Skeletal muscle tissue (tissue), 4 donors: ENCODE results near the gene RERE. TPM values are rescaled to one million over a fixed set of nuclear protein-coding genes. Genes with fewer than 3 reads are reported as not detected.
"Not testable (repeated sequence)": the region's sequence is repeated elsewhere in the genome, so short reads cannot be mapped to it uniquely, and the experiment has no call there.

Experiments used
- H3K27ac ChIP-seq: one replicate; pipeline ENCODE4 v1.7.0; 2013; ENCODE audit warnings: mild to moderate bottlenecking, low read depth, low read length, inconsistent platforms
- H3K27me3 ChIP-seq, 3 donors: one replicate each; pipeline ENCODE4 v1.7.0; 2013; ENCODE audit warnings: low read length in 3 of 3; ENCODE audit not compliant: control insufficient read depth in 3 of 3, insufficient read depth in 3 of 3
- H3K36me3 ChIP-seq, 3 donors: one replicate each; pipeline ENCODE4 v1.7.0; 2013; ENCODE audit warnings: low read length in 3 of 3; ENCODE audit not compliant: control insufficient read depth in 3 of 3, insufficient read depth in 3 of 3
- H3K4me1 ChIP-seq, 3 donors: one replicate each; pipeline ENCODE4 v1.7.0; 2013; ENCODE audit warnings: low read length in 3 of 3, mild to moderate bottlenecking in 3 of 3; ENCODE audit not compliant: control insufficient read depth in 3 of 3, insufficient read depth in 3 of 3
- H3K4me3 ChIP-seq, 3 donors: one replicate each; pipeline ENCODE4 v1.7.0; 2013; ENCODE audit warnings: low read length in 3 of 3
- H3K9ac ChIP-seq, 3 donors: one replicate each; pipeline ENCODE4 v1.7.0; 2013; ENCODE audit warnings: low read length in 3 of 3, mild to moderate bottlenecking in 3 of 3, moderate library complexity in 2 of 3, low read depth in 1 of 3
- H3K9me3 ChIP-seq, 3 donors: one replicate each; pipeline ENCODE4 v1.7.0; 2013; ENCODE audit warnings: low read length in 3 of 3; ENCODE audit not compliant: control insufficient read depth in 3 of 3
- total RNA-seq: library from RNA; depleted of rRNA; stranded (reverse); fragments of >200 nt; gene quantifications from one replicate; pipeline ENCODE4 v1.2.3, GENCODE V29; 2014
- donor health status: Osteomylitis.

The RERE gene
- total RNA-seq, 1 donor from 2014 or later = 212 TPM

DNA sequence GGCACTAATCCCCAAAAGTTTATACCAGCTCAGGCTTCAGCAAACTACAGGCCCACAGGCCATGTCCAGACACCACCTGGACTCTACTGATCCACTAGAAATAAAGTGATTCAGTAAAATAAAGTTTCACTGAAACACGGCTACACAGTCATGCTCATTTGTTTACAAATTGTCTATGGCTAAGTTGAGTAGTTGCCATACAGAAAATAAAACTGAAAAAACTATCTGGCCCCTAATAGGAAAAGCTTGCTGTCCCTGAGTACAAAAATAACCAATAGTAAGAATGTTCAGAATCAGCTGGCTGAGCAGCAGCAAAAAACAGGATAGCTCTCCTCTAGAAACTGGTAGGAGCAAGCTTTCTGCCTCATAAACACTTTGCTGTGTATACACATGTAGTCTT is 221.5 kb downstream of the RERE start:
- H3K27ac ChIP-seq = no peak overlapping the region
- H3K27me3 ChIP-seq = no peaks in the 10 kb centered on the region
- no peak overlapping the region for H3K4me3 ChIP-seq
- H3K9me3 ChIP-seq = no peaks in the 10 kb centered on the region
- no peaks in the 10 kb centered on the region for H3K36me3 ChIP-seq
- H3K9ac ChIP-seq = no peak overlapping the region
- peaks cover 19 to 21% (median 21%) of the 10 kb centered on the region in 3 donors for H3K4me1 ChIP-seq

DNA sequence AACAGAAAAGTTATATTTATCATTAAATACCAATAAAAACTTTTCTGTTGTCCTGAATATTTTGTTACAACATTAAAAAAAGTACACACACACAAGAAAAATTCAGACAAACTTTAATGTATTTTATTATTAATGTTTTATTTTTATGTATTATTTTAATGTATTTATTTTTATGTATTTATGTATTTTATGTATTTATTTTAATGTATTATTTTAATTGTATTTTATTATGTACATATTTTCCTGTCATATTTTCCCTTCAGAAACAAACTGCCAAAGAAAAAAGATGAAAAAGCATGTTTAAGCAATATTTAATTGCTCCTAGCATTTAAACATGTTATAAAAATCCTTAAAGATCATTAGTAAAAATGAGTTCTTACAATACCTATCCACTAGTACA is 222.1 kb downstream of the RERE start:
- peaks cover 21 to 24% (median 23%) of the 10 kb centered on the region in 3 donors for H3K4me1 ChIP-seq
- H3K27ac ChIP-seq = no peak overlapping the region

DNA sequence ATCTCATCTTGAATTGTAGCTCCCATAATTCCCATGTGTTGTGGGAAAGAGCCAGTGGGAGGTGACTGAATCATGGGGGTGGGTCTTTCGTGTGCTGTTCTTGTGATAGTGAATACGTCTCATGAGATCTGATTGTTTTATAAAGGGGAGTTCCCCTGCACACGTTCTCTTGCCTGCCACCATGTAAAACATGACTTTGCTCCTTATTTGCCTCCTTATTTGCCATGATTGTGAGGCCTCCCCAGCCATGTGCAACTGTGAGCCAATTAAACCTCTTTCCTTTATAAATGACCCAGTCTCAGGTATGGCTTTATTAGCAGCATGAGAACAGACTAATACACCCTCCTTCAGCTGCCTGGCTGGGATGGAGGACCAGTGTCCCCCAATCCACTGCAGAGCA is 224.1 kb downstream of the RERE start:
- not testable (repeated sequence) for H3K36me3 ChIP-seq, H3K9ac ChIP-seq, H3K27ac ChIP-seq, H3K4me3 ChIP-seq, H3K9me3 ChIP-seq, H3K27me3 ChIP-seq
- peaks cover 10 to 23% (median 17%) of the 10 kb centered on the region in 3 donors for H3K4me1 ChIP-seq

More for the DNA sequence above, 222.1 kb downstream of the RERE start:
- Histone ChIP-seq H3K9me3 (no peaks in the 10 kb centered on the region), H3K27me3 (no peaks in the 10 kb centered on the region), H3K4me3 (no peak overlapping the region), H3K9ac (no peak overlapping the region), H3K36me3 (no peaks in the 10 kb centered on the region)

- H3K4me3 ChIP-seq = no peak overlapping the region
- no peak overlapping the region for H3K9ac ChIP-seq
- no peaks in the 10 kb centered on the region for H3K27me3 ChIP-seq
- H3K36me3 ChIP-seq = no peaks in the 10 kb centered on the region
- H3K9me3 ChIP-seq = no peaks in the 10 kb centered on the region
- peaks cover 3 to 12% (median 10%) of the 10 kb centered on the region in 3 donors for H3K4me1 ChIP-seq
- H3K27ac ChIP-seq = no peak overlapping the region
These were observed 225.9 kb downstream of the RERE start for GRCh38 chr1:8591569-8591968.

DNA sequence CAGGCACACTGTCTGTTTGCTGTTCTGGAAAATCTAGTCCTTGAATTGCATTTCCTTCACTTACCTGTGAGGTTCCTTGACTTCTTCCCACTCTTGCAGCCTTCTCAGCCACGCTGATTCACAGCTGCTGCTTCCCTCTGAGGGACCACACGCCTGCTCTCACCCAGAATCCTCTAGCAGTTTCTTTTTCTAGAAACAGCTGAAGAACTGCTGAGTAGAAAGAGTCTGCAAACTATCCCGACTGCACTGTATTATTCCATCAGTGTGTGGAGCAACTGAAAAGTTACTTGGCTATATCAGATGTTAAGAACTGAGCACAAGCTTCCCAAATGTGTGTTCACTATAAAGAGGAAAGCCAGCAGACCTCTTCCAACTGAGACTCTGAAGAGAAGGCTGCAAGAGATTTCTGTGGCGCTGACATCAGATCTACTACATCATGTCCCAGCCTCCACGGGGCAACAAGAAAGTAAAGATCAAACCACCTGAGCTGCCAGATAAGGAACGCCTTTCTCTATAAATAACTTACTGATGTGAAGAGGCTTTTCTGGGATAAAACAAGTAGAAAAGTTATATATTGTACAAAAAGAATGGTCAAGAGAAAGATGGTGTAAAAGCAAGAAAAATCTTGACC is 226.6 kb downstream of the RERE start:
- peaks cover 2 to 6% (median 4%) of the 10 kb centered on the region in 3 donors for H3K4me1 ChIP-seq
- H3K9me3 ChIP-seq = no peaks in the 10 kb centered on the region
- no peaks in the 10 kb centered on the region for H3K36me3 ChIP-seq
- H3K27me3 ChIP-seq = no peaks in the 10 kb centered on the region
- H3K9ac ChIP-seq = no peak overlapping the region
- no peak overlapping the region for H3K27ac ChIP-seq
- no peak overlapping the region for H3K4me3 ChIP-seq

GRCh38 chr1:8589571-8589970 is 227.9 kb downstream of the RERE start:
- Histone ChIP-seq H3K27ac (no peak overlapping the region), H3K27me3 (no peaks in the 10 kb centered on the region), H3K36me3 (no peaks in the 10 kb centered on the region), H3K9me3 (no peaks in the 10 kb centered on the region), H3K9ac (no peak overlapping the region), H3K4me3 (no peak overlapping the region), H3K4me1 (peaks cover 0 to 6% (median 2%) of the 10 kb centered on the region in 3 donors)

DNA sequence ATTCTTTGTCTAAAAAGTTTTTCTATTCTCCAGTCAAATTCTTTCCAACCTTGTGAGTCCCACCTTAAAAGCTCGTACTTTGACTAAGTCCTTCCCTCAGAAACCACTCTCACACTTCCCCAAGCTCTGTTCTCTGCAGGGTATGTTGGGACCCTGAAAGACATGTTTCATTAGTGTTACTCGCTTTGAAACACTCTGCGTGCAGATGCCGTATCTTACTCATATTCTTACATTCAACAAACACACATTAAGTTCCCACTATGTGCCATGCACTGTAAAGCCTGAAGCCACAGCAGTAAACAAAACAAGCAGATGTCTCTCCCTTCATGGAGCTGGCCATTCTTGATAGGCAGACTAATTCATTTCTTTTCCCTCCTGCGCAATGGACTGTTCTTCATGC is 229.7 kb downstream of the RERE start:
- H3K36me3 ChIP-seq = no peaks in the 10 kb centered on the region
- peaks cover 0 to 6% (median 2%) of the 10 kb centered on the region in 3 donors for H3K4me1 ChIP-seq
- no peak overlapping the region for H3K9ac ChIP-seq
- no peaks in the 10 kb centered on the region for H3K27me3 ChIP-seq
- H3K27ac ChIP-seq = no peak overlapping the region
- H3K4me3 ChIP-seq = no peak overlapping the region
- H3K9me3 ChIP-seq = no peaks in the 10 kb centered on the region

DNA sequence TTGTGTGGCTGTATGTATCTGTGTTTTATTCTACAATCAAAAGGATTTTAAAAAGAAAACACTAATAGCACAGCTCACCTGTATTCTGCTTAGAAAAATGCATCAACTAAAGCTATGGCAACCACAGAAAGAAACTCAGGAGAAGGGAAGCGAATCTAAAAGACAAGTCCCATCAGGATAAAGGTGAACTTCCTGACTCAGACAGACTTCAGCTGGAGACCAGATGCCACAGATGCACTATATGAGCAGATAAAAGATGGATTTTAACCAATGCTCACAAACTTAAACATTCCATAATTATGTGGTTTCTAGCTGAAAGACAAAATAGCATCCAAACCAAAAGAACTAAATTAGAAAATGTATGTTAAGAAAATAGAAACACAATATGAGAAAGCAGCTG is 231.0 kb downstream of the RERE start:
- no peak overlapping the region for H3K9ac ChIP-seq
- no peaks in the 10 kb centered on the region for H3K36me3 ChIP-seq
- H3K4me3 ChIP-seq = no peak overlapping the region
- H3K4me1 ChIP-seq = peaks cover 0 to 6% (median 2%) of the 10 kb centered on the region in 3 donors
- no peaks in the 10 kb centered on the region for H3K27me3 ChIP-seq
- no peak overlapping the region for H3K27ac ChIP-seq
- H3K9me3 ChIP-seq = no peaks in the 10 kb centered on the region

GRCh38 chr1:8584316-8584715 is 233.1 kb downstream of the RERE start:
- H3K27ac ChIP-seq = no peak overlapping the region
- no peaks in the 10 kb centered on the region for H3K27me3 ChIP-seq
- H3K9ac ChIP-seq = no peak overlapping the region
- H3K9me3 ChIP-seq = no peaks in the 10 kb centered on the region
- peaks cover 0 to 6% (median 2%) of the 10 kb centered on the region in 3 donors for H3K4me1 ChIP-seq
- no peak overlapping the region for H3K4me3 ChIP-seq
- H3K36me3 ChIP-seq = no peaks in the 10 kb centered on the region

DNA sequence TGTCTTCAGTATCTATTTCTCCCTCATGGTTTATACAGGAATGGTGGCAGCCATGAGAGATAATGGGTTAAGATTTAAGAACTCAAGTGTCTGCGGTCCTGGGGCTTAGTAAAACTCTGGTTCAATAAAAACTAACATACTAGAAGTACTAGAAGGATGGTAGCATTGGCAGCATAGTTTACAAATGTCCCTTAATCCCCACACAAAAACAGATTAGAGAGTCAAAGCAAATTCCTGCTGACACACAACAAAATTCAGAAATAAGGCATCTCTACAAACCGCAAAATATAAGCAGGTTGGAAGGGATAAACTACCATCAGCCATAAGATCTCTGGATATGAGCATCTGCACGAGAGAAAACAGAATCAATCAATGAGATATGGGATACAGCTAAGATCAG is 234.4 kb downstream of the RERE start:
- H3K9me3 ChIP-seq = no peaks in the 10 kb centered on the region
- H3K4me1 ChIP-seq = peaks cover 0 to 6% (median 2%) of the 10 kb centered on the region in 3 donors
- no peaks in the 10 kb centered on the region for H3K27me3 ChIP-seq
- no peak overlapping the region for H3K4me3 ChIP-seq
- no peaks in the 10 kb centered on the region for H3K36me3 ChIP-seq
- no peak overlapping the region for H3K9ac ChIP-seq
- H3K27ac ChIP-seq = no peak overlapping the region
